ENCODE data around the gene STKLD1.

DNA sequence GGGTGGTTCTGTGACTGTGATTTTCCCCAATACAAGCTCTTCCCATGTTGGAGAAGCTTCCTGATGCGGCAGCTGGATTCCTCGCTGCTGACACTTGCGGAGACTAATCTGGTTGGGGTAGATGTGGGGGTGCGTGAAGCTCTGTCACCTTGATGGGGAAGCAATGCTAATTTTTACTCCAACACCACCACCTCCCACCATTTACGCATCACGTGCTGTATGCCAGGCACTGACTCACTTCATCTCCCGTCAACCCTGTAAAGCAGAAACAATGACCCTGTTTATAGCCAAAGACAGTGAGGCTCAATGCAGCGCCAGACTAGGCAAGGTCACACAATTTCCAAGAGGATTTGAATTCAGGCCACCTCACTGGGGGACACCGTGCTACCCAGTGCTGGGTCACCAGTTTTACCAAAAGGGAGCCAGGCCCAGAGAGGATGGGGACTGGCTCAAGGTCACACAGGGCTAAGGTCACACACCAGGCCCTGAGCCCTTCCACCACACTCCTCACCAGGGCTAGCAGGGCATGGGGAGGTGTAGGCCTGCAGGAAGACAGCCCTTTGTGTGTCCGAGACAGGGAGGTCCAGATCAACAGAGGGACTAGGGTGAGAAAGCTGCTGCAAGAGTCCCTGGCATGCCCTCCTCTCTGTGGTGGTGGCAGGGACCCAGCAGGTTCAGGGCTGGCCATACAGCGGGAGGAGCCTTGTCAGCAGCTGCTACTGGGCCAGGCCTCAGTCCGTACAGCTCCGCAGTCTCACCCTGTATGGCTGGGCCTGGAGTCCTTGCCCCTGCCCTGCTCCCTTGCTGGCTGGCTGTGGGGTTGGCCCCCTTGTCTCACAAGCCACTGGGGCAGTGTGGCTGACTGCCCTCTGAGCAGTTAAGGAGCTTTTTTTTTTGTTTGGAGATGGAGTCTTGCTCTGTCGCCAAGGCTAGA is 3.3 kb downstream of the STKLD1 start:
- TF ChIP-seq, protein P1, sequence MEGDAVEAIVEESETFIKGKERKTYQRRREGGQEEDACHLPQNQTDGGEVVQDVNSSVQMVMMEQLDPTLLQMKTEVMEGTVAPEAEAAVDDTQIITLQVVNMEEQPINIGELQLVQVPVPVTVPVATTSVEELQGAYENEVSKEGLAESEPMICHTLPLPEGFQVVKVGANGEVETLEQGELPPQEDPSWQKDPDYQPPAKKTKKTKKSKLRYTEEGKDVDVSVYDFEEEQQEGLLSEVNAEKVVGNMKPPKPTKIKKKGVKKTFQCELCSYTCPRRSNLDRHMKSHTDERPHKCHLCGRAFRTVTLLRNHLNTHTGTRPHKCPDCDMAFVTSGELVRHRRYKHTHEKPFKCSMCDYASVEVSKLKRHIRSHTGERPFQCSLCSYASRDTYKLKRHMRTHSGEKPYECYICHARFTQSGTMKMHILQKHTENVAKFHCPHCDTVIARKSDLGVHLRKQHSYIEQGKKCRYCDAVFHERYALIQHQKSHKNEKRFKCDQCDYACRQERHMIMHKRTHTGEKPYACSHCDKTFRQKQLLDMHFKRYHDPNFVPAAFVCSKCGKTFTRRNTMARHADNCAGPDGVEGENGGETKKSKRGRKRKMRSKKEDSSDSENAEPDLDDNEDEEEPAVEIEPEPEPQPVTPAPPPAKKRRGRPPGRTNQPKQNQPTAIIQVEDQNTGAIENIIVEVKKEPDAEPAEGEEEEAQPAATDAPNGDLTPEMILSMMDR (IDR thresholded peaks at IDR 0.05): no peak
- no peak for TF ChIP-seq POLR2A (IDR thresholded peaks at IDR 0.05)

Data from esophagus squamous epithelium (tissue), 4 donors.